ENCODE results near the gene RASIP1.
A peak's percentile ranks its signal among the peaks of the same experiment; 100 is the strongest.
"Not testable (repeated sequence)": the region's sequence is repeated elsewhere in the genome, so short reads cannot be mapped to it uniquely, and the experiment has no call there.

RASIP1 gene

GRCh38 chr19:48738557-48739403 lies 1.6 kb downstream of the RASIP1 start:
- DNase-seq, result peak; percentile 87
- in situ Hi-C loops (cut with HindIII; ENCODE audit: low pct_ligation_motif_present, low pct_unique_long_range_greater_than_20kb, low sequenced_read_pairs), result no loop called here

DNA sequence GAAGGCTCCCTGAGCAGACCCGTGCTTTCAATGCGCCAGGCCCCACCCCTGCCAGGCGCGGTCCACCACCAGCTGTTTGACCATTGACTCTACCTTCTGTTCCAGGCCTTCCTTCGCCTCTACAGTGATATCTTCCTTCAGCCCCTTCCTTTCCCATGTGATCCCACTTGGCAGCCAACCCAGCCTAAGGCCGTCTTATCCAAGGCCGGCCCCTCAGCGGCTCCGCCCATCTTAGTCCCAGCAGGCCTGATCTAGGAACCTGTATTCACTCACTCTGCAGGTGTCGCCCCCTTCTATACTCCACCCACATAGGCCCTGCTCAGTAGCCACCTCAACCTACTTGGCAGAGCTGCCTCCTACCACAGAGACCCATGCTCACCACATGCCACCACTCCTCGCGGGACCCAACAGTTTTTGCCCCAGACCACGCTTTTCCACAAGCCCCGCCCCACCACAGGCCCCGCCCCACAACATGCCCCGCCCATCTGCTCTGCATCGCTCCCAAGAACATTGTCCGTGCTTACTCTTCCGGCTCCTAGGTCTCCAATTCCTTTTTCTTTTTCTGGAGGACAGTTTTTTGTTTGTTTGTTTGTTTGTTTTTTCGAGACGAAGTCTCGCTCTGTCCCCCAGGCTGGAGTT lies 2.9 kb downstream of the RASIP1 start:
- in situ Hi-C loops (cut with HindIII; ENCODE audit: low pct_ligation_motif_present, low pct_unique_long_range_greater_than_20kb, low sequenced_read_pairs), result no loop called here
- no peak for DNase-seq

GRCh38 chr19:48735031-48735615 lies 5.3 kb downstream of the RASIP1 start:
- in situ Hi-C loops (cut with HindIII; ENCODE audit: low pct_ligation_motif_present, low pct_unique_long_range_greater_than_20kb, low sequenced_read_pairs), result no loop called here
- no peak for DNase-seq

- no peak for DNase-seq
- in situ Hi-C loops (cut with HindIII; ENCODE audit: low pct_ligation_motif_present, low pct_unique_long_range_greater_than_20kb, low sequenced_read_pairs), result no loop called here
These were observed 5.8 kb downstream of the RASIP1 start for GRCh38 chr19:48734625-48735024.

DNA sequence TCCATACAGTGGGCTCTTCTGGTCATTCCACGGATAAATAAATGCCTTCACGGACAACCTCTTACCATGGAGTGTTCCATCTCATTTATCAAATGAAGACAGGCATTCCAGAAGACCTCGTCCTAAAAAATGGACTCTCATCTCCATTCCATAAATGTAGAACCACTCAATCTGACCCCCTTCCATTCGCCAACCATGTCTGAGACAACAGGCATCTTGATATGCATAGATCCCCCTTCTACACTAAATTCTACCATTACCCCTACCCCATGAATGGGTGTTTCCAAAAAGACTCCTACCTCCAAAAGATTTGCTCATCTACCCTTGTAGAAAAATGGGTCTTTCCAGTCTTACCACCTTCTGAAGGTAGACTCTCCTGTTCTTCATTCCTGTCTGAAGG lies 9.0 kb downstream of the RASIP1 start:
- DNase-seq, result no peak
- in situ Hi-C loops (cut with HindIII; ENCODE audit: low pct_ligation_motif_present, low pct_unique_long_range_greater_than_20kb, low sequenced_read_pairs), result no loop called here

GRCh38 chr19:48728911-48729664 lies 11.3 kb downstream of the RASIP1 start:
- in situ Hi-C loops (cut with HindIII; ENCODE audit: low pct_ligation_motif_present, low pct_unique_long_range_greater_than_20kb, low sequenced_read_pairs), result no loop called here
- no peak for DNase-seq

DNA sequence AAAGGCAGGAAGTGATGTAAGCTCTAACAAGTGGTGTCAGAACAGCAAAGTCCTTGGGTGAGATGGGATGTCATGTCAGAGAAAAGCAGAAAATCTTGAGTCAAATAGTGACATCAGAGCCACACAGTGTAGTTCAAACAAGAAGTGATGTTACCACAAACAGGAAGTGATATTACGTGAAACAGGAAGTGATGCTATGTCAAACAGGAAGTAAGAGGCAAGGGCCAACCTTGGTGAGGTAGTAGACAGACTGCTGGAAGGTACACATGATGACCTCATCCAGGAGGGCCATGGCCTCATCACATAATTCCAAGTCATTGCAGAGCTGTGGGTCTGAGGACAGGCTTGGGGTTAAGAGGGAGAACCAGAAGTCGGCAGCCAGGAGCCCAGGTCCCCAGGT lies 13.9 kb downstream of the RASIP1 start:
- DNase-seq, result no peak
- in situ Hi-C loops (cut with HindIII; ENCODE audit: low pct_ligation_motif_present, low pct_unique_long_range_greater_than_20kb, low sequenced_read_pairs), result no loop called here

DNA sequence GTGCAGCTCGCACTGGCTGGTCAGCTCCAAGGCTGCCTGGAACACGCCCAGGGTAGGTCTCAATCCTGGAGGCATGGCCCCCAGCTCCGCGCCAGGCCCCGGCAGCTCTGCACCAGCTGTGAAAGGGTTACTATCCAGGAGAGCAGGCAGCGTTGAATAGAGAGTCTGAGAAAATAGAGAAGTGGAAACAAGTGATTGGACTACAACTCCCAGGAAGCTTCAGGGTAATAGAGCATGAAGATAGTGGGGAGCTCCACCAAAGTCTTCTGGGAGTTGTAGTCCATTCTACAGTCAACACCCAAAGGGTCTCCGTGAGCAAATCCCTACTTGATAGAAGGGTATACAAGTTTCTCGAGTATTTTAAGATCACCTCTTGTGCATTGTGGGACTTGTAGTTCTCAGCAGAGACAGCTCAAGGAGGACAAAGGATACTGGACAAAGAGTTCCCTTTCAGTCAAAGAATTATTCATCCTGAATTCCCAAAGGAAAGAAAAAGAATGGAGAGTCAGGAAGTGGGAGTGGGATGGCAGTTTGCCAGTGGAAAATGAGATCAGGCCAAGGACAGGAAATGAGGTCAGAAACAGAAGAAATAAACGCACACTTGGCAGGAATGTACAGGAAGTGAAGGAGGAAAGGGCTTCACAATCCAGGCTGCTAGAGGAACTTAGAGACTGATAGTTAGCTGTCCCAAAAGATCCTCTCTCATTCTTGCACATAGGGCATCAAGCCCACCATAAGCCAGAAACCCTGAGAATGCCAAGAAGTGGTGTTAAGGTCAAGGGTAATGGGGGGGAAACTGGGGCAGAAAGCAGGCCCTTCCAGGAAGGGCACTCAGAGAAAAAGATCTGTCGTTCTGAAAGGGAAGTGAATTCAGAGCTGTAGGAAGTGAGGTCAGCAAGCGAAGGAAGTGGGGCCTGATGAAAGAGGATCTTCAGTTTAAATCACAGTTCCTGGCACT lies 15.3 kb downstream of the RASIP1 start:
- in situ Hi-C loops (cut with HindIII; ENCODE audit: low pct_ligation_motif_present, low pct_unique_long_range_greater_than_20kb, low sequenced_read_pairs), result no loop called here
- peak; percentile 77 for DNase-seq

GRCh38 chr19:48722196-48722708 lies 18.2 kb downstream of the RASIP1 start:
- DNase-seq, result no peak
- in situ Hi-C loops (cut with HindIII; ENCODE audit: low pct_ligation_motif_present, low pct_unique_long_range_greater_than_20kb, low sequenced_read_pairs), result no loop called here

DNA sequence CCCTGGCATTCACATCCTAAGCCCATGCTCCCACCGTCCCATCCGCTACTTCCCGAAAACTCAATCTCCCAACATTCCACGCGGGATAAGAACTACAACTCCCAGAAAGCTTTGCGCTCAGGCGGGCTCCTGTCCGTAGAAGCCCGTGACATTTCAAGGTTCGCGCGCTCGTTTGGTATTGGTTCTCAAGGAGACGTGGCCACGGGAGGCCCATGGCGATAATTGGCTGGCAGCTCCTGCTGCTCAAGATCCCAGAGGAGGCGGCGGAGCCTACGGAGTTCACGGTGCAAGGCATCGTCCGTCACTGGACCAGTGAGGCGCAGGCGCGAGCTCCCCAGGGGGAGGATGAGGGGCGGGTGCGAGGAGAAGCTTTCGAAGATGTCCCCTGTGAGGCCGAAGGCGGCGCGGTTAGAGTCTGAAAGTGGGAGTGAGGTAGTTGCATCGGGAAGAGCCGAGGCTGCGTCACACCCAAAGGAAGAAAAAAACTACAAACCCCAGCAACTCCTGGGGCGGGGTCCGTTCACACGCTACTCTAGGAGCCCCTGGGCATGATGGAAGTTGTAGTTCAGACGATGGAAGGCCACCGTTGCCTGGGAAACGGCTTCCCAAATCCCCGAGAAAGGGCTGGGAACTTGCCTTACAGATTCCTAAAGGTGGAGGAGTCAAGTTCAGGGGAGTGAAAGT lies 19.7 kb downstream of the RASIP1 start:
- in situ Hi-C loops (cut with HindIII; ENCODE audit: low pct_ligation_motif_present, low pct_unique_long_range_greater_than_20kb, low sequenced_read_pairs), result no loop called here
- DNase-seq, result peak; percentile 97

DNA sequence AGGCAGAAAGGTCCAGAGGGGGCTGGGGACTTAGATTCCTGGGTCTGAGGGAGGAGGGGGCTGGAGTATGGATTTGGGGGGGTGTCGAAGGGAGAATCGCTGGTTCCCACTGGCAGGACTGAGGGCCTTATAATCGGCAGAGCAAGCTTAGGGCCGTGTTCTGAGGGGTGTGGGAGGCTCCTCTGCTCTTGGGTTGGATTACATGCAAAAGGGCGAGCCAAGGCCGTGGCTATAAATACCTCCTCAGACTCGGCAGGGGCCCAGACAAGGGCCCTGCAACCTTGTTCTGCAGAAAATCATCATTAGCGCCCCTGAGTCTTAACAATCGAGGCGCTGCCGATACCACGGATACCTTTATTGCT lies 20.2 kb downstream of the RASIP1 start:
- no peak for DNase-seq
- in situ Hi-C loops (cut with HindIII; ENCODE audit: low pct_ligation_motif_present, low pct_unique_long_range_greater_than_20kb, low sequenced_read_pairs), result no loop called here

GRCh38 chr19:48719263-48720171 lies 20.9 kb downstream of the RASIP1 start, which contains the start of gene MAMSTR:
Gene MAMSTR (minus strand): TSS chr19:48719725. CDS start chr19:48719031, 694 bp downstream.
- DNase-seq, result no peak
- in situ Hi-C loops (cut with HindIII; ENCODE audit: low pct_ligation_motif_present, low pct_unique_long_range_greater_than_20kb, low sequenced_read_pairs), result no loop called here

GRCh38 chr19:48718711-48719231 lies 21.6 kb downstream of the RASIP1 start:
- in situ Hi-C loops (cut with HindIII; ENCODE audit: low pct_ligation_motif_present, low pct_unique_long_range_greater_than_20kb, low sequenced_read_pairs), result no loop called here
- DNase-seq, result no peak

GRCh38 chr19:48718106-48718505 lies 22.3 kb downstream of the RASIP1 start:
- in situ Hi-C loops (cut with HindIII; ENCODE audit: low pct_ligation_motif_present, low pct_unique_long_range_greater_than_20kb, low sequenced_read_pairs); DNase-seq: not testable (repeated sequence)

- in situ Hi-C loops (cut with HindIII; ENCODE audit: low pct_ligation_motif_present, low pct_unique_long_range_greater_than_20kb, low sequenced_read_pairs), result no loop called here
- DNase-seq, result no peak
These were observed 23.7 kb downstream of the RASIP1 start for GRCh38 chr19:48716562-48717291.
